GM12875 (cell line): Measurements from ENCODE around the gene ZNF593OS.
A peak's percentile ranks its signal among the peaks of the same experiment; 100 is the strongest.

ENCODE experiments used
- H3K4me3 ChIP-seq: one replicate; pipeline ENCODE4 v1.5.1; 2011; ENCODE audit warnings: low read depth, low read length, control low read depth
- CTCF ChIP-seq: IDR thresholded peaks from 2 replicates; pipeline ENCODE4 v1.5.1; 2011; ENCODE audit warnings: low read depth, mild to moderate bottlenecking, control low read depth, inconsistent platforms, low read length, moderate library complexity, borderline replicate concordance; ENCODE audit not compliant: insufficient read depth

Gene ZNF593OS

GRCh38 chr1:26164036-26164860, 7.4 kb downstream of the ZNF593OS start:
- peak; percentile 78 for TF ChIP-seq CTCF
- no peak overlapping the region for H3K4me3 ChIP-seq

- H3K4me3 ChIP-seq, result no peak overlapping the region
- TF ChIP-seq CTCF, result no peak
Measured at GRCh38 chr1:26163684-26164035, 8.0 kb downstream of the ZNF593OS start.

GRCh38 chr1:26162220-26162709, 9.4 kb downstream of the ZNF593OS start:
- TF ChIP-seq CTCF, result no peak
- H3K4me3 ChIP-seq, result no peak overlapping the region

GRCh38 chr1:26161415-26162219, 10.0 kb downstream of the ZNF593OS start:
- TF ChIP-seq CTCF, result no peak
- H3K4me3 ChIP-seq, result no peak overlapping the region

- no peak overlapping the region for H3K4me3 ChIP-seq
- TF ChIP-seq CTCF, result no peak
Measured at GRCh38 chr1:26160527-26161414, 10.9 kb downstream of the ZNF593OS start.

- TF ChIP-seq CTCF, result no peak
- H3K4me3 ChIP-seq, result no peak overlapping the region
Measured at GRCh38 chr1:26159743-26160039, 11.9 kb downstream of the ZNF593OS start.
